GM10248 (cell line): Measurements from ENCODE around the gene RYR3.

Source experiments
- CTCF ChIA-PET: fragments of 300-600 bp; sonication (Branson Sonifier 250); formaldehyde crosslinking; extraction: SDS; loops from one replicate; lab custom pipeline; 2021; ENCODE audit warnings: antibody characterized with exemption; lab: Yijun Ruan, JAX
- POLR2A ChIA-PET: fragments of 350-650 bp; sonication (Branson Sonifier 250); formaldehyde crosslinking; extraction: SDS; loops from one replicate; lab custom pipeline; 2020; ENCODE audit warnings: antibody characterized with exemption; lab: Yijun Ruan, JAX
- DNase-seq: peaks from one replicate; pipeline ENCODE4 v3.0.0; 2012; ENCODE audit errors: extremely low spot score
- CTCF ChIP-seq: IDR thresholded peaks from 2 replicates; pipeline ENCODE4 v1.5.1; 2012; ENCODE audit warnings: mild to moderate bottlenecking, low read depth; ENCODE audit errors: extremely low read depth, missing control alignments, control extremely low read depth

Gene RYR3

GRCh38 chr15:33616475-33616874 lies 305.7 kb downstream of the RYR3 start:
- POLR2A ChIA-PET: no interaction called here
- no peak for TF ChIP-seq CTCF
- DNase-seq: no peak
- CTCF ChIA-PET: interaction anchor here (1.3 to 1.5 kb wide), 2 partner anchors 11 to 17 kb away, joined by 3 read pairs; no protein-coding TSS in a partner anchor

GRCh38 chr15:33618350-33618749 lies 307.6 kb downstream of the RYR3 start:
- no peak for DNase-seq
- POLR2A ChIA-PET: no interaction called here
- TF ChIP-seq CTCF: no peak
- CTCF ChIA-PET: interaction anchor here (1.2 to 1.3 kb wide), 3 partner anchors 8 to 38 kb away, joined by 3 to 4 read pairs (median 3); no protein-coding TSS in a partner anchor

- TF ChIP-seq CTCF: no peak
- DNase-seq: no peak
- ChIA-PET POLR2A (no interaction called here), CTCF (interaction anchor here (1.4 kb wide), 1 partner anchor 12 kb away, joined by 3 read pairs; no protein-coding TSS in a partner anchor)
Observed at GRCh38 chr15:33621141-33621540, 310.4 kb downstream of the RYR3 start.

DNA sequence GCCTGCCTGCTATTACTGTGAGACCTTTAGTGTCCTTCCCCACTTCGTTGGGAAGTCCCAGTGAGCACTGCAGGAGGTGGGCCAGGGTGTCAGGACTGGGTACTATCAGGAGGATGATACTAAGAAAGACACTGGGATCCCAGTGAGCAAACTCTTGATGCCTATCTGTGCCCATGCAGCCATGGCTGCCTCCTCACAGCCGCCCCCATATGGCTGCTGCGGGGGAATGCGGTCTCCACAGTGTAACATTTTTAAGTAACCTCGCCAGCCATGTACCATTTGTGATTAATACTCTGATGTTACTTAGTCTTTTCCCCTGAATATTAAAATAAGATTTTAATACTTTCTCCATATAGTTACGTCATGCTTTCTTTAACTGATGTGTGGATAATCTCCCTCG lies 312.2 kb downstream of the RYR3 start:
- CTCF ChIA-PET: no interaction called here
- DNase-seq: no peak
- POLR2A ChIA-PET: no interaction called here
- TF ChIP-seq CTCF: no peak

- ChIA-PET POLR2A (no interaction called here), CTCF (no interaction called here)
- DNase-seq: no peak
- TF ChIP-seq CTCF: no peak
Observed at GRCh38 chr15:33624439-33624838, 313.7 kb downstream of the RYR3 start.

DNA sequence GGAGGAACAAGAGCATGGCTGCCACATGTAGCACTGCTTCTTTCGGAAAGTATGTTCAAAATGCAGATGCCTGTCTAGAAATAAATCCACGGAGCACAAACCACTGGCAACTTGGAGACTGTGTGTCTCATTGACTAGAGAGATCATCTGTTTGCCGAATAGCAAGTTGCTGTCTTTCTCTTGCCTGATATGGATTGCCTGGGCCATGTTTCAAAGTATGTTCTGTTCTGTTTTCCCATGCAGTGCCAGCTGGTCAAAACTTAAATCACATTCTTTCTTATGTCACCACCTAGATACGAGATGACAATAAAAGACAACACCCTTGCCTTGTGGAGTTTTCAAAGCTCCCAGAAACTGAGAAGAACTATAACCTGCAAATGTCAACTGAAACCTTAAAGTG lies 318.9 kb downstream of the RYR3 start:
- POLR2A ChIA-PET: no interaction called here
- no peak for TF ChIP-seq CTCF
- no peak for DNase-seq
- CTCF ChIA-PET: no interaction called here
